HCT116 (cell line): Measurements from ENCODE around the gene TMEM82.

Source experiments
- CTCF ChIP-seq, 3 experiments: fragments of 200-600 bp in 1 of 3; sonication (generic) in 1 of 3; IDR thresholded peaks in 2 of 3; conservative IDR thresholded peaks in 1 of 3; 2 replicates each; pipeline ENCODE4 v1.5.1; 2012 to 2017; ENCODE audit warnings: low read depth in 2 of 3, low read length in 2 of 3, antibody characterized with exemption in 1 of 3, borderline replicate concordance in 1 of 3, control low read depth in 1 of 3, mild to moderate bottlenecking in 1 of 3, mixed read lengths in 1 of 3, mixed run types in 1 of 3, moderate library complexity in 1 of 3; ENCODE audit not compliant: insufficient read depth in 1 of 3
- EZH2phosphoT487 ChIP-seq: fragments of 200-600 bp; IDR thresholded peaks from 2 replicates; pipeline ENCODE4 v1.6.1; 2018; ENCODE audit warnings: antibody characterized with exemption, borderline replicate concordance
- POLR2AphosphoS5 ChIP-seq: IDR thresholded peaks from 2 replicates; pipeline ENCODE4 v1.6.1; 2011; ENCODE audit warnings: mild to moderate bottlenecking, low read depth, low read length, moderate library complexity

GRCh38 chr1:15737324-15738319 lies 4.7 kb upstream of the TMEM82 start:
- TF ChIP-seq CTCF (IDR thresholded peaks at IDR 0.05 in 2 of 3, conservative IDR thresholded peaks at IDR 0.05 in 1 of 3; ENCODE audit: borderline replicate concordance in 1 of 3, insufficient read depth in 1 of 3, low read depth in 2 of 3, low read length in 2 of 3) (no peak), POLR2AphosphoS5 (no peak), EZH2phosphoT487 (no peak)
